ENCODE results near the gene TBC1D5.

DNA sequence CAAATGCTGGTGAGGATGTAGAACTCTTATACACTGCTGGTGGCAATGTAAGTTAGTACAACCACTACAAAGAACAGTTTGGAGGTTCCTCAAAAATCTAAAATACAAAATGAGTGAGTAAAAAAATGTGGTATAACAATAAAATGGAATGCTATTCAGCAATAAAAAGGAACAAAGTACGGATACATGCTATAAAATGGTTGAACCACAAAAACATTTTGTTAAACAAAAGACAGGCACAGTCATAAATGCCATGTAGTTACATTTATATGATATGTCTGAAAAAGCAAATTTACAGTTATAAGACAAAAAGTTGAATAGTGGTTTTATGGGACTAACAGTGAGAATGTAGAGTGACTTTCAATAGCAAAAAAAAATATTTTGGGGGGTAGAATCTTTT lies 285.8 kb downstream of the TBC1D5 start:
- TF ChIP-seq FOSL1 (IDR thresholded peaks at IDR 0.05; ENCODE audit: low read depth) (no peak), RAD21 (IDR thresholded peaks at IDR 0.05; ENCODE audit: low read depth) (no peak)

Data from HCT116 (cell line).